ENCODE measurements around the gene LRP11. TPM values are rescaled to one million over a fixed set of nuclear protein-coding genes. Genes with fewer than 3 reads are reported as not detected.

The LRP11 gene
- total and polyA plus RNA-seq, 2 experiments from 2014 or later, result 33.6 to 35.4 TPM

DNA sequence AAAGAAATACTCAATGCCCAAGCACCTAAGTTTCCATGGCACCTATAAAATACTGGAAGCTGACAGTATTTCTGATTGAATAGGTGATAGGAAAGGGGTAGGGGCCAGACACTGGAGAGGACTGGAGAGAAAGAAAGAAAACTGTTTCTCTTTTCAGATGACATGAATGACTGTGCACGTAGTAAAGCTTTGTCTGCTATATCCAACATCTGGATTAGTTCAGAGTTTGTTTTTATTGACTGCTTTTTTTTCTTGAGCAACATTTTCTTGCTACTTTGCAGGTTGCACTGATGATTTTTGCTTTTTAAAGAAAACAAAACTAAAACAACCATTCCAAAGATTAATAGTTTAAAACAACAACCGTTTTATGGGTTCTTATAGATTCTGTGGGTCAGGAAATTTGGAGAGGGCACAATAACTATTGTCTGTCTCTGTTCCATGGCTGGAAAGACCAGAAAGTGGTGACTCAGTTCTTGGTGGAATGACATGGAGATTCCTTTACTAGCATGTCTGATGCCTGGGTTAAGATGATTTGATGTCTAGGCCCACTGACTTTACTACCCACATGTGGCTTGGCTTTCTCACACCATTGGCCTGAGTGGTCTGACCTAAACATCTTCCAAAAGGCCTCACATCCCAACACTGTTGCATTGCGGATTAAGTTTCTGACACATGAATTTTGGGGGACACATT, 12.2 kb upstream of the LRP11 start:
- no peak for DNase-seq (ENCODE audit: low spot score)
- H4K20me1 ChIP-seq (ENCODE audit: insufficient read depth, poor library complexity, severe bottlenecking), result no peaks in the 10 kb centered on the region
- no peaks in the 10 kb centered on the region for H3K4me1 ChIP-seq (ENCODE audit: insufficient read depth)
- no peaks in the 10 kb centered on the region for H3K27me3 ChIP-seq
- H3K4me3 ChIP-seq, result no peak overlapping the region
- H3K36me3 ChIP-seq (replicated peaks; ENCODE audit: insufficient read depth, low read depth), result no peaks in the 10 kb centered on the region
- no peak overlapping the region for H3K4me2 ChIP-seq
- no peaks in the 10 kb centered on the region for H3K9me3 ChIP-seq (ENCODE audit: low read depth)
- WGBS (ENCODE audit: low lambda C conversion rate, missing lambda C conversion rate), result 77% methylated on average over 3 of the region's 3 CpGs
- TF ChIP-seq EZH2phosphoT487 (IDR thresholded peaks at IDR 0.05; ENCODE audit: low read depth, severe bottlenecking, unreplicated experiment) (no peak), EZH2 (IDR thresholded peaks at IDR 0.05; ENCODE audit: borderline replicate concordance) (no peak)
- TF ChIP-seq, protein P1, sequence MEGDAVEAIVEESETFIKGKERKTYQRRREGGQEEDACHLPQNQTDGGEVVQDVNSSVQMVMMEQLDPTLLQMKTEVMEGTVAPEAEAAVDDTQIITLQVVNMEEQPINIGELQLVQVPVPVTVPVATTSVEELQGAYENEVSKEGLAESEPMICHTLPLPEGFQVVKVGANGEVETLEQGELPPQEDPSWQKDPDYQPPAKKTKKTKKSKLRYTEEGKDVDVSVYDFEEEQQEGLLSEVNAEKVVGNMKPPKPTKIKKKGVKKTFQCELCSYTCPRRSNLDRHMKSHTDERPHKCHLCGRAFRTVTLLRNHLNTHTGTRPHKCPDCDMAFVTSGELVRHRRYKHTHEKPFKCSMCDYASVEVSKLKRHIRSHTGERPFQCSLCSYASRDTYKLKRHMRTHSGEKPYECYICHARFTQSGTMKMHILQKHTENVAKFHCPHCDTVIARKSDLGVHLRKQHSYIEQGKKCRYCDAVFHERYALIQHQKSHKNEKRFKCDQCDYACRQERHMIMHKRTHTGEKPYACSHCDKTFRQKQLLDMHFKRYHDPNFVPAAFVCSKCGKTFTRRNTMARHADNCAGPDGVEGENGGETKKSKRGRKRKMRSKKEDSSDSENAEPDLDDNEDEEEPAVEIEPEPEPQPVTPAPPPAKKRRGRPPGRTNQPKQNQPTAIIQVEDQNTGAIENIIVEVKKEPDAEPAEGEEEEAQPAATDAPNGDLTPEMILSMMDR (IDR thresholded peaks at IDR 0.05; ENCODE audit: poor library complexity), result no peak
- no peak overlapping the region for H3K27ac ChIP-seq
- H3K79me2 ChIP-seq, result no peaks in the 10 kb centered on the region
- no peaks in the 10 kb centered on the region for H3K9me2 ChIP-seq (replicated peaks; ENCODE audit: insufficient read depth)
- no peak overlapping the region for H2AFZ ChIP-seq

- WGBS (ENCODE audit: low lambda C conversion rate, missing lambda C conversion rate), result 91% methylated on average over 1 of the region's 1 CpG
Observed at GRCh38 chr6:149872233-149872632, 8.1 kb upstream of the LRP11 start.

DNA sequence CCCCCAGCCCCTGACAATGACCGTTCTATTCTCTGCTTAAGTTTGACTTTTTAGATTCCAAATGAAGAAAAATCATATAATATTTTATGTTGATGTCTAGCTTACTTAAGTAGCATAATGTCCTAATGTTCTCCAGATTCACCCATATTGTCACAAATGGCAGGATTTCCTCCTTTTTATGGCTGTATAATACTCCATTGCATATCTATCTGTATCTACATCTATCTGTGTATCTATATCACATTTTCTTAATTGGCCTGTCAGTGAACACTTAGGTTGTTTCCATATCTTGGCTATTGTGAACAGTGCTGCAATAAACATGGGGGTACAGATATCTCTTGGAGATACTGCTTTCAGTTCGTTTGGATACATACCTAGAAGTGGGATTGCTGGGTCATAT, 7.0 kb upstream of the LRP11 start:
- no peak for DNase-seq (ENCODE audit: low spot score)
- Histone ChIP-seq H4K20me1 (ENCODE audit: insufficient read depth, poor library complexity, severe bottlenecking) (no peaks in the 10 kb centered on the region), H3K9me2 (replicated peaks; ENCODE audit: insufficient read depth) (no peaks in the 10 kb centered on the region), H3K4me2 (no peak overlapping the region), H3K4me1 (ENCODE audit: insufficient read depth) (no peaks in the 10 kb centered on the region), H3K27me3 (no peaks in the 10 kb centered on the region), H3K27ac (no peak overlapping the region), H3K36me3 (replicated peaks; ENCODE audit: insufficient read depth, low read depth) (no peaks in the 10 kb centered on the region), H3K9me3 (ENCODE audit: low read depth) (no peaks in the 10 kb centered on the region), H2AFZ (no peak overlapping the region), H3K79me2 (no peaks in the 10 kb centered on the region), H3K4me3 (no peak overlapping the region)
- TF ChIP-seq EZH2phosphoT487 (IDR thresholded peaks at IDR 0.05; ENCODE audit: low read depth, severe bottlenecking, unreplicated experiment) (no peak), EZH2 (IDR thresholded peaks at IDR 0.05; ENCODE audit: borderline replicate concordance) (no peak)
- TF ChIP-seq, protein P1 (IDR thresholded peaks at IDR 0.05; ENCODE audit: poor library complexity), result no peak
- 87% methylated on average over 2 of the region's 2 CpGs for WGBS (ENCODE audit: low lambda C conversion rate, missing lambda C conversion rate)

More at GRCh38 chr6:149872233-149872632, 8.1 kb upstream of the LRP11 start:
- H3K27ac ChIP-seq, result no peak overlapping the region
- TF ChIP-seq, protein P1 (IDR thresholded peaks at IDR 0.05; ENCODE audit: poor library complexity), result no peak
- TF ChIP-seq EZH2 (IDR thresholded peaks at IDR 0.05; ENCODE audit: borderline replicate concordance), result no peak
- TF ChIP-seq EZH2phosphoT487 (IDR thresholded peaks at IDR 0.05; ENCODE audit: low read depth, severe bottlenecking, unreplicated experiment), result no peak
- no peaks in the 10 kb centered on the region for H3K27me3 ChIP-seq
- DNase-seq (ENCODE audit: low spot score), result no peak
- H3K79me2 ChIP-seq, result no peaks in the 10 kb centered on the region
- no peak overlapping the region for H2AFZ ChIP-seq
- H3K9me3 ChIP-seq (ENCODE audit: low read depth), result no peaks in the 10 kb centered on the region
- H3K4me1 ChIP-seq (ENCODE audit: insufficient read depth), result no peaks in the 10 kb centered on the region
- no peaks in the 10 kb centered on the region for H3K9me2 ChIP-seq (replicated peaks; ENCODE audit: insufficient read depth)
- no peak overlapping the region for H3K4me3 ChIP-seq
- no peaks in the 10 kb centered on the region for H3K36me3 ChIP-seq (replicated peaks; ENCODE audit: insufficient read depth, low read depth)
- H3K4me2 ChIP-seq, result no peak overlapping the region
- H4K20me1 ChIP-seq (ENCODE audit: insufficient read depth, poor library complexity, severe bottlenecking), result no peaks in the 10 kb centered on the region

Data from hepatocyte (in vitro differentiated cells).